IMR-90 (cell line): ENCODE data around the gene SUV39H2. TPM values are rescaled to one million over a fixed set of nuclear protein-coding genes. Genes with fewer than 3 reads are reported as not detected.

Source experiments
- ATAC-seq: fragments of 200-7000 bp; cut with Tn5 transposase; 2 replicates; pipeline ENCODE4 v1.9.1; 2020; ENCODE audit warnings: low read depth, mild to moderate bottlenecking, moderate library complexity
- BruUV-seq: library from RNA; stranded (reverse); fragments of 400-500 nt; replicated peaks from 2 replicates; lab custom pipeline; 2021; lab: Mats Ljungman, UMichigan
- CTCF ChIA-PET: fragments of 300-600 bp; formaldehyde crosslinking; extraction: SDS; loops from one replicate; lab custom pipeline; 2021; ENCODE audit warnings: antibody characterized with exemption; lab: Yijun Ruan, JAX
- POLR2A ChIA-PET: fragments of 300-600 bp; sonication (Branson Sonifier 250); formaldehyde crosslinking; loops from one replicate; lab custom pipeline; 2022; ENCODE audit warnings: antibody characterized with exemption; ENCODE audit not compliant: unreplicated experiment; lab: Charles Lee
- DNase-seq: peaks from one replicate; pipeline ENCODE4 v3.0.0; 2013
- H2AFZ ChIP-seq: replicated peaks from 2 replicates; pipeline ENCODE3; 2013; ENCODE audit warnings: low read length, mild to moderate bottlenecking; ENCODE audit not compliant: poor library complexity
- H2AK5ac ChIP-seq: 2 replicates; pipeline ENCODE4 v1.6.1; 2013; ENCODE audit warnings: low read depth, low read length, inconsistent platforms
- H2AK9ac ChIP-seq: replicated peaks from 2 replicates; pipeline ENCODE3; 2013; ENCODE audit warnings: mild to moderate bottlenecking, low read depth, low read length, moderate library complexity; ENCODE audit not compliant: poor library complexity
- H2BK120ac ChIP-seq: 2 replicates; pipeline ENCODE4 v1.6.1; 2013; ENCODE audit warnings: low read depth, low read length, inconsistent platforms
- H2BK15ac ChIP-seq: 3 replicates; pipeline ENCODE4 v1.6.1; 2013; ENCODE audit warnings: low read depth, low read length, inconsistent platforms
- H2BK20ac ChIP-seq: 2 replicates; pipeline ENCODE4 v1.6.1; 2013; ENCODE audit warnings: low read depth, mild to moderate bottlenecking, inconsistent platforms, low read length, moderate library complexity
- H2BK5ac ChIP-seq: 2 replicates; pipeline ENCODE4 v1.6.1; 2013; ENCODE audit warnings: mild to moderate bottlenecking, low read depth, low read length, inconsistent platforms; ENCODE audit not compliant: poor library complexity, severe bottlenecking
- H3K14ac ChIP-seq: replicated peaks from 2 replicates; pipeline ENCODE4 v1.6.1; 2013; ENCODE audit warnings: low read depth, low read length, inconsistent platforms
- H3K18ac ChIP-seq: 2 replicates; pipeline ENCODE4 v1.6.1; 2013; ENCODE audit warnings: low read depth, low read length, control low read depth
- H3K23ac ChIP-seq: 2 replicates; pipeline ENCODE4 v1.6.1; 2013; ENCODE audit warnings: low read depth, low read length, inconsistent platforms
- H3K27ac ChIP-seq: 2 replicates; pipeline ENCODE4 v1.5.1; 2013; ENCODE audit warnings: mild to moderate bottlenecking, control low read depth, low read length; ENCODE audit not compliant: insufficient read depth
- H3K27me3 ChIP-seq: 2 replicates; pipeline ENCODE4 v1.6.1; 2013; ENCODE audit warnings: low read length; ENCODE audit not compliant: control insufficient read depth, insufficient read depth
- H3K36me3 ChIP-seq: 2 replicates; pipeline ENCODE4 v1.6.1; 2013; ENCODE audit warnings: low read length, mixed read lengths; ENCODE audit not compliant: control insufficient read depth, insufficient read depth
- H3K4ac ChIP-seq: 2 replicates; pipeline ENCODE4 v1.6.1; 2013; ENCODE audit warnings: low read depth, low read length, inconsistent platforms
- H3K4me1 ChIP-seq: 2 replicates; pipeline ENCODE4 v1.6.1; 2013; ENCODE audit warnings: low read length, mixed read lengths; ENCODE audit not compliant: control insufficient read depth, insufficient read depth
- H3K4me2 ChIP-seq: 2 replicates; pipeline ENCODE4 v1.6.1; 2013; ENCODE audit warnings: low read depth, mild to moderate bottlenecking, control low read depth, low read length, moderate library complexity
- H3K4me3 ChIP-seq: 2 replicates; pipeline ENCODE4 v1.5.1; 2013; ENCODE audit warnings: low read depth, mild to moderate bottlenecking, control low read depth, low read length, moderate library complexity; ENCODE audit not compliant: insufficient read depth
- H3K56ac ChIP-seq: 2 replicates; pipeline ENCODE4 v1.6.1; 2013; ENCODE audit warnings: low read length, inconsistent platforms; ENCODE audit not compliant: insufficient read depth; ENCODE audit errors: extremely low read depth
- H3K79me1 ChIP-seq, 2 experiments: 2 replicates each; pipeline ENCODE4 v1.6.1; 2013; ENCODE audit warnings: low read length in 2 of 2, inconsistent platforms in 1 of 2, low read depth in 1 of 2
- H3K9ac ChIP-seq: 2 replicates; pipeline ENCODE4 v1.6.1; 2013; ENCODE audit warnings: low read depth, low read length, control low read depth
- H3K9me1 ChIP-seq: 2 replicates; pipeline ENCODE4 v1.6.1; 2013; ENCODE audit warnings: low read length, inconsistent platforms; ENCODE audit not compliant: insufficient read depth
- H3K9me3 ChIP-seq: 2 replicates; pipeline ENCODE4 v1.6.1; 2013; ENCODE audit warnings: low read length; ENCODE audit not compliant: control insufficient read depth, insufficient read depth
- H4K20me1 ChIP-seq: 2 replicates; pipeline ENCODE4 v1.6.1; 2013; ENCODE audit warnings: low read length, inconsistent platforms; ENCODE audit not compliant: insufficient read depth
- H4K5ac ChIP-seq: 2 replicates; pipeline ENCODE4 v1.6.1; 2013; ENCODE audit warnings: mild to moderate bottlenecking, low read depth, low read length, control low read depth
- H4K8ac ChIP-seq, 2 experiments: 2 replicates each; pipeline ENCODE4 v1.6.1; 2013; ENCODE audit warnings: low read depth in 2 of 2, low read length in 2 of 2, control low read depth in 1 of 2, inconsistent platforms in 1 of 2
- H4K91ac ChIP-seq: 2 replicates; pipeline ENCODE4 v1.6.1; 2013; ENCODE audit warnings: low read depth, low read length, inconsistent platforms; ENCODE audit not compliant: insufficient read depth
- BHLHE40 ChIP-seq: fragments of 150-350 bp; IDR thresholded peaks from 2 replicates; pipeline ENCODE4 v1.6.1; 2016; ENCODE audit warnings: mild to moderate bottlenecking, low read depth, low read length
- CEBPB ChIP-seq: IDR thresholded peaks from 2 replicates; pipeline ENCODE4 v1.6.1; 2012; ENCODE audit warnings: low read depth, low read length, improper control_type of control experiment
- CHD1 ChIP-seq: IDR thresholded peaks from 2 replicates; pipeline ENCODE4 v1.6.1; 2012; ENCODE audit warnings: low read depth, low read length, improper control_type of control experiment
- MAFK ChIP-seq: IDR thresholded peaks from 2 replicates; pipeline ENCODE4 v1.6.1; 2012; ENCODE audit warnings: low read depth, low read length, improper control_type of control experiment
- MAZ ChIP-seq: IDR thresholded peaks from 2 replicates; pipeline ENCODE4 v1.6.1; 2012; ENCODE audit warnings: low read depth, mild to moderate bottlenecking, low read length, improper control_type of control experiment, moderate library complexity, borderline replicate concordance
- MXI1 ChIP-seq: IDR thresholded peaks from 2 replicates; pipeline ENCODE4 v1.6.1; 2012; ENCODE audit warnings: low read depth, mild to moderate bottlenecking, low read length, moderate library complexity, borderline replicate concordance
- NFE2L2 ChIP-seq: fragments of 150-350 bp; IDR thresholded peaks from 2 replicates; pipeline ENCODE4 v1.6.1; 2016; ENCODE audit warnings: low read depth, mild to moderate bottlenecking, low read length
- POLR2A ChIP-seq: IDR thresholded peaks from 2 replicates; pipeline ENCODE4 v1.6.1; 2012; ENCODE audit warnings: mild to moderate bottlenecking, low read depth, low read length
- RAD21 ChIP-seq: IDR thresholded peaks from 2 replicates; pipeline ENCODE4 v1.6.1; 2012; ENCODE audit warnings: low read length, improper control_type of control experiment
- RCOR1 ChIP-seq: IDR thresholded peaks from 2 replicates; pipeline ENCODE4 v1.6.1; 2012; ENCODE audit warnings: mild to moderate bottlenecking, low read length, improper control_type of control experiment; ENCODE audit not compliant: insufficient replicate concordance
- RFX5 ChIP-seq: IDR thresholded peaks from 2 replicates; pipeline ENCODE4 v1.8.0; 2012; ENCODE audit warnings: low read depth, mild to moderate bottlenecking, low read length, moderate library complexity
- SMC3 ChIP-seq: fragments of 150-350 bp; IDR thresholded peaks from 2 replicates; pipeline ENCODE4 v1.6.1; 2016; ENCODE audit warnings: low read depth, mild to moderate bottlenecking, antibody characterized with exemption, low read length, moderate library complexity
- WGBS, 2 experiments: methylation state at CpG; one replicate each; pipeline versions ENCODE4 v1.1.5 to v1.1.7; 2013; ENCODE audit warnings: missing lambda C conversion rate in 2 of 2; ENCODE audit not compliant: insufficient read length in 1 of 2; ENCODE audit errors: extremely low coverage in 2 of 2; 5-methylcytosine and 5-hydroxymethylcytosine counted together
- dilution Hi-C: fragments of 300-500 bp; cut with HindIII; formaldehyde crosslinking; loops from one replicate; pipeline ENCODE4 v1.14.3; 2018; ENCODE audit warnings: low sequenced_read_pairs; ENCODE audit not compliant: unreplicated experiment
- in situ Hi-C: fragments of 300-500 bp; cut with MboI; formaldehyde crosslinking; loops from 3 replicates; pipeline ENCODE4 v1.14.3; 2019; ENCODE audit warnings: low sequenced_read_pairs, inconsistent platforms, mixed read lengths
- intact Hi-C: fragments of 100-400 bp; cut with micrococcal nuclease; formaldehyde crosslinking; loops from 2 replicates; pipeline ENCODE4 v1.10.0; 2022
- polyA plus RNA-seq, 3 experiments: library from polyadenylated mRNA; depleted of rRNA; stranded (reverse); fragments of >200 nt; gene quantifications; 2 replicates each; pipeline ENCODE4 v1.2.3, GENCODE V29; 2012; ENCODE audit warnings: low replicate concordance in 1 of 3
- total RNA-seq: library from RNA; depleted of rRNA; stranded (reverse); fragments of >200 nt; gene quantifications from 2 replicates; pipeline ENCODE4 v1.2.3, GENCODE V29; 2012
- TF ChIP-seq, protein P1 (sequence below): fragments of 150-350 bp; IDR thresholded peaks from 2 replicates; pipeline ENCODE4 v1.6.1; 2017; ENCODE audit warnings: mild to moderate bottlenecking, antibody characterized with exemption, low read length, low read depth
- TF ChIP-seq, protein P2 (sequence below): fragments of 150-350 bp; IDR thresholded peaks from 2 replicates; pipeline ENCODE4 v1.6.1; 2016; ENCODE audit warnings: low read depth, mild to moderate bottlenecking, low read length, moderate library complexity, borderline replicate concordance
- TF ChIP-seq, protein P3 (sequence below): conservative IDR thresholded peaks from 2 replicates; pipeline ENCODE4 v1.5.1; 2012; ENCODE audit warnings: mild to moderate bottlenecking, low read depth, low read length, improper control_type of control experiment

Gene SUV39H2
- total and polyA plus RNA-seq, 2 of the 4 experiments (the other 2 are of a cell fraction): 5.3 to 14.5 TPM

- H4K20me1 ChIP-seq: no peaks in the 10 kb centered on the region
- H4K8ac ChIP-seq: no peak overlapping the region
- H3K27ac ChIP-seq: no peak overlapping the region
- DNase-seq (no peak), ATAC-seq (no peak)
- no peak overlapping the region for H3K23ac ChIP-seq
- dilution Hi-C loops (no loop called here), intact Hi-C loops (no loop called here), in situ Hi-C loops (no loop called here)
- H2AFZ ChIP-seq: no peak overlapping the region
- no peak overlapping the region for H2BK120ac ChIP-seq
- TF ChIP-seq, protein P1, sequence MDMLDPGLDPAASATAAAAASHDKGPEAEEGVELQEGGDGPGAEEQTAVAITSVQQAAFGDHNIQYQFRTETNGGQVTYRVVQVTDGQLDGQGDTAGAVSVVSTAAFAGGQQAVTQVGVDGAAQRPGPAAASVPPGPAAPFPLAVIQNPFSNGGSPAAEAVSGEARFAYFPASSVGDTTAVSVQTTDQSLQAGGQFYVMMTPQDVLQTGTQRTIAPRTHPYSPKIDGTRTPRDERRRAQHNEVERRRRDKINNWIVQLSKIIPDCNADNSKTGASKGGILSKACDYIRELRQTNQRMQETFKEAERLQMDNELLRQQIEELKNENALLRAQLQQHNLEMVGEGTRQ: no peak
- TF ChIP-seq RAD21 (no peak), RCOR1 (no peak), RFX5 (no peak), MAFK (no peak), POLR2A (no peak), BHLHE40 (no peak), CEBPB (no peak), NFE2L2 (no peak), MXI1 (no peak), SMC3 (no peak), MAZ (no peak), CHD1 (no peak)
- TF ChIP-seq, protein P2, sequence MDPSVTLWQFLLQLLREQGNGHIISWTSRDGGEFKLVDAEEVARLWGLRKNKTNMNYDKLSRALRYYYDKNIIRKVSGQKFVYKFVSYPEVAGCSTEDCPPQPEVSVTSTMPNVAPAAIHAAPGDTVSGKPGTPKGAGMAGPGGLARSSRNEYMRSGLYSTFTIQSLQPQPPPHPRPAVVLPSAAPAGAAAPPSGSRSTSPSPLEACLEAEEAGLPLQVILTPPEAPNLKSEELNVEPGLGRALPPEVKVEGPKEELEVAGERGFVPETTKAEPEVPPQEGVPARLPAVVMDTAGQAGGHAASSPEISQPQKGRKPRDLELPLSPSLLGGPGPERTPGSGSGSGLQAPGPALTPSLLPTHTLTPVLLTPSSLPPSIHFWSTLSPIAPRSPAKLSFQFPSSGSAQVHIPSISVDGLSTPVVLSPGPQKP: no peak
- TF ChIP-seq, protein P3, sequence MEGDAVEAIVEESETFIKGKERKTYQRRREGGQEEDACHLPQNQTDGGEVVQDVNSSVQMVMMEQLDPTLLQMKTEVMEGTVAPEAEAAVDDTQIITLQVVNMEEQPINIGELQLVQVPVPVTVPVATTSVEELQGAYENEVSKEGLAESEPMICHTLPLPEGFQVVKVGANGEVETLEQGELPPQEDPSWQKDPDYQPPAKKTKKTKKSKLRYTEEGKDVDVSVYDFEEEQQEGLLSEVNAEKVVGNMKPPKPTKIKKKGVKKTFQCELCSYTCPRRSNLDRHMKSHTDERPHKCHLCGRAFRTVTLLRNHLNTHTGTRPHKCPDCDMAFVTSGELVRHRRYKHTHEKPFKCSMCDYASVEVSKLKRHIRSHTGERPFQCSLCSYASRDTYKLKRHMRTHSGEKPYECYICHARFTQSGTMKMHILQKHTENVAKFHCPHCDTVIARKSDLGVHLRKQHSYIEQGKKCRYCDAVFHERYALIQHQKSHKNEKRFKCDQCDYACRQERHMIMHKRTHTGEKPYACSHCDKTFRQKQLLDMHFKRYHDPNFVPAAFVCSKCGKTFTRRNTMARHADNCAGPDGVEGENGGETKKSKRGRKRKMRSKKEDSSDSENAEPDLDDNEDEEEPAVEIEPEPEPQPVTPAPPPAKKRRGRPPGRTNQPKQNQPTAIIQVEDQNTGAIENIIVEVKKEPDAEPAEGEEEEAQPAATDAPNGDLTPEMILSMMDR: no peak
- H2AK5ac ChIP-seq: no peak overlapping the region
- H2BK15ac ChIP-seq: no peak overlapping the region
- no peak overlapping the region for H3K4ac ChIP-seq
- no peaks in the 10 kb centered on the region for H3K9me1 ChIP-seq
- peaks cover 18% of the 10 kb centered on the region for H3K36me3 ChIP-seq
- no peak overlapping the region for H4K91ac ChIP-seq
- H3K18ac ChIP-seq: no peak overlapping the region
- H3K9me3 ChIP-seq: 0 out of 2 replicates have a peak, but pooled peaks cover 2% of the 10 kb centered on the region
- no TSS peak for BruUV-seq
- H3K14ac ChIP-seq: no peak overlapping the region
- WGBS, 2 experiments: no CpG with 5 or more reads among the region's 2 CpGs
- ChIA-PET POLR2A (no interaction called here), CTCF (interaction anchor here (1.3 to 1.5 kb wide), 2 partner anchors 25 to 39 kb away, joined by 3 to 4 read pairs; no protein-coding TSS in a partner anchor)
- H3K4me1 ChIP-seq: no peaks in the 10 kb centered on the region
- H3K27me3 ChIP-seq: no peaks in the 10 kb centered on the region
- H3K56ac ChIP-seq: no peak overlapping the region
- no peak overlapping the region for H2AK9ac ChIP-seq
- H2BK20ac ChIP-seq: no peak overlapping the region
- H2BK5ac ChIP-seq: no peak overlapping the region
- H3K4me2 ChIP-seq: no peak overlapping the region
- H4K5ac ChIP-seq: no peak overlapping the region
- no peak overlapping the region for H3K4me3 ChIP-seq
- H3K79me1 ChIP-seq: peaks cover 0 to under 1% of the 10 kb centered on the region in 2 experiments; a peak in 2 of 4 replicates
- no peak overlapping the region for H3K9ac ChIP-seq
Measured at GRCh38 chr10:14904864-14905263, 26.2 kb downstream of the SUV39H2 start.
